Measurements from ENCODE around the gene GABBR1. TPM values are rescaled to one million over a fixed set of nuclear protein-coding genes. Genes with fewer than 3 reads are reported as not detected.

GABBR1 gene
- total and polyA plus RNA-seq, 2 donors (not counting 1 experiment from before 2014, with no cell fraction given), result 198 to 241 TPM

- H3K27ac Mint-ChIP-seq, result no peak overlapping the region
- H3K27ac ChIP-seq (ENCODE audit: low read length in 2 of 2), result no peak overlapping the region
- no peak overlapping the region for H3K9ac ChIP-seq (ENCODE audit: low read length)
- no peaks in the 10 kb centered on the region for H3K9me3 Mint-ChIP-seq (ENCODE audit: insufficient read depth)
- no peaks in the 10 kb centered on the region for H3K9me3 ChIP-seq (ENCODE audit: control extremely low read depth in 1 of 3, control insufficient read depth in 2 of 3, insufficient read depth in 1 of 3, low read length in 2 of 3)
- H3K4me3 Mint-ChIP-seq, result no peak overlapping the region
- no peaks in the 10 kb centered on the region for H3K79me2 ChIP-seq (ENCODE audit: control insufficient read depth, insufficient read depth, low read length)
- TF ChIP-seq EZH2 (IDR thresholded peaks at IDR 0.05; ENCODE audit: borderline replicate concordance, insufficient read depth, low read depth, low read length, poor library complexity, severe bottlenecking), result no peak
- no peak for TF ChIP-seq CTCF (IDR thresholded peaks at IDR 0.05)
- ChIA-PET CTCF (interaction anchor here (0.7 to 9.5 kb wide), 4 partner anchors 10 to 312 kb away, joined by 3 to 226 read pairs (median 4); partner anchors contain the start of gene GABBR1), POLR2A (no interaction called here)
- no peak for DNase-seq
- no peak overlapping the region for H3K4me3 ChIP-seq (ENCODE audit: control extremely low read depth in 1 of 5, extremely low read depth in 1 of 5, insufficient read depth in 1 of 5, low read depth in 2 of 5, low read length in 4 of 5)
- H3K27me3 ChIP-seq (replicated peaks in 1 of 4; ENCODE audit: control extremely low read depth in 1 of 4, control insufficient read depth in 3 of 4, insufficient read depth in 4 of 4, low read length in 3 of 4), result no peaks in the 10 kb centered on the region
- no peaks in the 10 kb centered on the region for H4K20me1 ChIP-seq (ENCODE audit: control insufficient read depth, insufficient read depth, low read length, poor library complexity, severe bottlenecking)
- intact Hi-C loops (cut with micrococcal nuclease), result no loop called here
- 98% methylated on average over 20 of the region's 23 CpGs for WGBS (ENCODE audit: insufficient coverage)
- no peaks in the 10 kb centered on the region for H3K27me3 Mint-ChIP-seq
- H3K4me1 ChIP-seq (ENCODE audit: control insufficient read depth in 2 of 2, insufficient read depth in 2 of 2, low read length in 2 of 2), result peaks cover 3 to 15% of the 10 kb centered on the region in 2 donors
- ATAC-seq (ENCODE audit: low read depth), result no peak
- no peaks in the 10 kb centered on the region for H3K36me3 ChIP-seq (replicated peaks in 1 of 2; ENCODE audit: control extremely low read depth in 1 of 2, control insufficient read depth in 1 of 2, extremely low read depth in 1 of 2, insufficient read depth in 2 of 2, low read length in 1 of 2)
- no peak overlapping the region for H3K4me2 ChIP-seq (replicated peaks; ENCODE audit: low read depth, low read length, poor library complexity, severe bottlenecking)
- no peak overlapping the region for H2AFZ ChIP-seq (ENCODE audit: insufficient read depth, low read depth, low read length, poor library complexity, severe bottlenecking)
- peaks cover 16% of the 10 kb centered on the region for H3K4me1 Mint-ChIP-seq
These were observed 15.1 kb upstream of the GABBR1 start for GRCh38 chr6:29647927-29648642.

- WGBS (ENCODE audit: insufficient coverage), result 49% methylated on average over 3 of the region's 3 CpGs
- no peaks in the 10 kb centered on the region for H3K9me3 Mint-ChIP-seq (ENCODE audit: insufficient read depth)
- intact Hi-C loops (cut with micrococcal nuclease), result no loop called here
- ChIA-PET POLR2A (no interaction called here), CTCF (interaction anchor here (1.1 to 8.8 kb wide), 3 partner anchors 11 to 24 kb away, joined by 3 to 137 read pairs (median 5); no protein-coding TSS in a partner anchor)
- peak overlapping the region; percentile 17 to 48 for H3K27ac ChIP-seq (ENCODE audit: low read length in 2 of 2)
- peak overlapping the region; percentile 3 for H3K4me3 Mint-ChIP-seq
- no peaks in the 10 kb centered on the region for H3K27me3 ChIP-seq (replicated peaks in 1 of 4; ENCODE audit: control extremely low read depth in 1 of 4, control insufficient read depth in 3 of 4, insufficient read depth in 4 of 4, low read length in 3 of 4)
- no peaks in the 10 kb centered on the region for H3K36me3 ChIP-seq (replicated peaks in 1 of 2; ENCODE audit: control extremely low read depth in 1 of 2, control insufficient read depth in 1 of 2, extremely low read depth in 1 of 2, insufficient read depth in 2 of 2, low read length in 1 of 2)
- ATAC-seq (ENCODE audit: low read depth) (peak; percentile 57), DNase-seq (no peak)
- TF ChIP-seq EZH2 (IDR thresholded peaks at IDR 0.05; ENCODE audit: borderline replicate concordance, insufficient read depth, low read depth, low read length, poor library complexity, severe bottlenecking) (no peak), CTCF (IDR thresholded peaks at IDR 0.05) (no peak)
- peak overlapping the region; percentile 49 for H2AFZ ChIP-seq (ENCODE audit: insufficient read depth, low read depth, low read length, poor library complexity, severe bottlenecking)
- no peaks in the 10 kb centered on the region for H3K27me3 Mint-ChIP-seq
- peak overlapping the region; percentile 53 for H3K4me2 ChIP-seq (replicated peaks; ENCODE audit: low read depth, low read length, poor library complexity, severe bottlenecking)
- no peak overlapping the region for H3K4me3 ChIP-seq (ENCODE audit: control extremely low read depth in 1 of 5, extremely low read depth in 1 of 5, insufficient read depth in 1 of 5, low read depth in 2 of 5, low read length in 4 of 5)
- H3K4me1 ChIP-seq (ENCODE audit: control insufficient read depth in 2 of 2, insufficient read depth in 2 of 2, low read length in 2 of 2), result peaks cover 8 to 12% of the 10 kb centered on the region in 2 donors
- no peaks in the 10 kb centered on the region for H3K9me3 ChIP-seq (ENCODE audit: control extremely low read depth in 1 of 3, control insufficient read depth in 2 of 3, insufficient read depth in 1 of 3, low read length in 2 of 3)
- H3K9ac ChIP-seq (ENCODE audit: low read length), result no peak overlapping the region
- H3K4me1 Mint-ChIP-seq, result peaks cover 16% of the 10 kb centered on the region
- H4K20me1 ChIP-seq (ENCODE audit: control insufficient read depth, insufficient read depth, low read length, poor library complexity, severe bottlenecking), result no peaks in the 10 kb centered on the region
- H3K79me2 ChIP-seq (ENCODE audit: control insufficient read depth, insufficient read depth, low read length), result no peaks in the 10 kb centered on the region
- peak overlapping the region; percentile 76 for H3K27ac Mint-ChIP-seq
These were observed 8.6 kb upstream of the GABBR1 start for GRCh38 chr6:29641430-29642148.
